Stimulated activated CD8-positive, alpha-beta memory T cell treated with anti-CD3 and anti-CD28 coated beads, Interleukin-7, amount 100 ng/mL, for 1 hour (primary cell): Measurements from ENCODE around the gene IPO8.
"Not testable (repeated sequence)": the region's sequence is repeated elsewhere in the genome, so short reads cannot be mapped to it uniquely, and the experiment has no call there.

Experiments used
- DNase-seq, 2 donors: peaks; one replicate each; pipeline ENCODE4 v3.0.0-alpha.2; 2020; ENCODE audit warnings: low read depth in 2 of 2

IPO8 gene

DNA sequence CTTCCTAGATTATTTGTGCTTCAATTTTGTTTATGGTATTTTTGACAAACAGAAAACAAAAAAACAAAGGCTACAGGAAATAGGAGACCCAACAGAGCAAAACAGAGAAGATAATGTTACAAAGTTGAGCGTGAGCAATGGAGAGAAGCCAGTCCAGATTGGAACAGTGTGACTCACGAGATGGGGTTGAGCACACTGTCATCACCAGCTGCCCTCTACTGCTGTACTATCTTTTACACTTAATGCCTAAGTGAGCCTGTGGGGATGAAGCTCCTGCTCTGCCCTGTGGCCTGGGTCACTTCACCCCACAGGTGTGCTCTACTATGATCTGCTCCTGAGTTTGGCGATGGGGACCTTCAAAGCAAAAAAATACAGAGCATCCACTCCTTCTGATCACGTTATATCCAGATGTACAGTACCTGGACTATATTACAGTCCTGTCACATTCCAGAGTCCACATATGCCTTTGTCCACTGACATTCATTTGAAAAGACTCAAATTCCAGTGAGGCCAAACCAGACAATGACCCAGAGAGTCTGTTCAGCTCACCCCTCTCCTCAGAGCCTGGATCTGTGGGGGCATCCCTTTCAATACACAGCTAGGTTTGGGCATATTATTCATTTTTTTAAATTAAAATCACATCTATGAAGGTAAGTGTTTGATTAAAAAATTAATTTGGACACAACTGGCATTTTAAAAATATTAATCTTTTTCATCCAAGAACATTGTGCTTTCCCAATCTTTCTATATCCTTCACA, 4.4 kb downstream of the IPO8 start:
- no peak for DNase-seq

DNA sequence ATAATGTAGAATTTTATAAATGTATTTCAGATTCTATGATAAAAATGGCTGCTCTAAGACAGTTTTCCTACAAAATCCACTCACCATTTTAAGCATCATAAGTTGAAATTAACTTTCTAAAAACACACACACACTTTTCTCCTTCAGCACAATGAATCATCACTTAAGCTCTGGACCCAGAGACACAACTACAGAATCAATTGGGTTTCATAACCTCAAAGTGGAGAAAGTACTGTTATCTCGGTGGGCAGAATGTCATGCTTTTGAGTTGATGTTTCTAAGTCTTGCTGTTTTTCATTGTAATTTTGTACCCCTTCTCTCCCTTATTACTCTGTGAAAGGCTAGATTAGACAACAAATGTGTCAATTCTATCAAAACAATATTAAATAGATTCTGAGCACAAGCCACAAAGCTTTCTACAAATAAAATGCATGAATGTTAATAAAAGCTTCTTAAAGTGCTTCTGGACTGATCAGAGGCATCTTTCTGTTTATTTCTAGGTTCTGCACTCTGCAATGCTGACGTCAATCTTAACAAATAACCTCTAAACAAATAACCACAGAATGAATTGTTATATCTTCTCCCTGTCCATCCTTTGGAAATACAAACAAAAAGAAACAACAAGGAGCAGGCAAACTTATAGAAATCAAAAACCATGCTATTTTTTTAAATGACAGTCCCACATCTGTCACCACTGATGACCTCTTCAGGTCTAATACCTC, 8.2 kb downstream of the IPO8 start:
- no peak for DNase-seq

DNA sequence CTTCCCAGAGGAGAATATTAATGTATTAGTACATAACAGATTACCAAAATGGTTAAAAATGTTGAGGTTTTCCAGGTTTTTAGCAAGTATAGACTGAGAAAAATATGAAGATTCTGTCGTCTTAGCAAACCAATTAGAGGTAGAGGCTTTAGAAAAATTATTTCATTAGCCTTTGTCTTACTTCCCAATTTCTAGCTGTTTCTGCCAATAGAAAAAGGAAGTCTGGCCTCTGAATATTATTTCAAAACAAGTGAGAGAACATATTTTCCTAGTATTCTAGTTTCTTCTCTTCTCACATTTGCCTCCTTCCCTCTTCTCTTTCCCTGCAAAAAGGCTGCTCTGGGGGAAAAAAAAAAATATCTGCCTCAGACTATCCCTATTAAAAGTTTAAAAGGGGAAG, 16.4 kb downstream of the IPO8 start:
- no peak for DNase-seq

DNA sequence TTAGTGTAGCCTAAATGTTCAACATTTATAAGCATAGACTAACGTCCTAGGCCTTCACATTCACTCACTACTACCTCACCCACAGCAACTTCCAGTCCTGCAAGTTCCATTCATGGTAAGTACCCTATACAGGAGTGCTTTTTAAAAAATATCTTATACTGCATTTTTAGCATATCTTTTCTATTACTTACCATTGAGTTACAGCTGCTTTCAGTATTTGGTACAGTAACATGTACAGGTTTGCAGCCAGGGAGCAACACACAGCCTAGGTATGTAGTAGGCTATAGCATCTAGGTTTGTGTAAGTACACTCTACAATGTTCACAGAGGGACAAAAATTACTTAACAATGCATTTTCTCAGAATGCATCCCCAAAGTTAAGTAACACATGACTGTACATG, 17.4 kb downstream of the IPO8 start:
- DNase-seq, result no peak

DNA sequence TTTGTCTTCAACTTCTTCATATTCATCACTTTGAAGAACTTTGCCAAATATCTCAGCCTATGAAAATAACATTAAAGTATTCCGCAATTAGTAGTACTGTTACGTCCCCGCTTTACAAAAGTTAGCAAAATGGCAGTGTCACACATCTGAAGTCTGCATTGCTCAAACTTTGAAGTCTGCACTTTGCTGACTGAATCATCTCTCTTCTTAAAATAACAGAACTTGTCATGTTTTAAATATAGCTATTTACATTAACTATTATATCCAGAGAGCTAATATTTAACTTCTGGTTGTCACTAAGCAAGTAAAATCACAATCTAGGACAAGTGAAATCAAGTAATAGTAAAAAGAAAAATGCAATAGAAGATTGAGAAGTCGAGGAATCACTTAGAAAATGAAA, 34.5 kb downstream of the IPO8 start:
- DNase-seq, result no peak

DNA sequence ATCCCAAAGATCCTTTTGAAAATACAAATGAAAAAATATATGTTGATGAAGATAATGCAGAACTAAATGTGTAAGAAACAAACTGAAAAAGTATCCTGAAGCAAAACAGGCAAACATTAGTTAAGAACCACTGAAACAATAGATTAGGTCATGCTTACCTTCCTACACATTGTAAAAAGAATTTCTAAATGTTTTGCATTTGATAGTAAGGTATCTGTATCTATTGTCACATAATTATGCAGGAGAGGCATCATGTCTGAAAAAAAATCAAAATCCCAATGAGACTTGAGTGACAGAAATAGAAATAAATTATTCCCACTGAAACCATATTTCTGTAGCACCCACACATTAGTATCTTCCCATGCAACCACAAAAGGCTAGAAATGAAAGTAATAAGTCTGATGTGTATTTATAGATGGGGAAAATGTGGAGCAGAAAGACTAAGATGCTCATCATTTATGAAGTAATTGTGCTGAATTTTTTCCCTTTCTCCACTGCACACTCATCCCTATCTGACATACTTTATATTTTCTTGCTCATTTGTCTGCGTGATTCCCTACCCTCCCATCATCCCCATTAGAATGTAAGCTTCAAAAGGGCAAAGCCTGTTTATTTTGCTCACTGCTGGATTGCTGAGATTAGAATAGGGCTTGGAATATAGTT, 43.5 kb downstream of the IPO8 start:
- no peak for DNase-seq

DNA sequence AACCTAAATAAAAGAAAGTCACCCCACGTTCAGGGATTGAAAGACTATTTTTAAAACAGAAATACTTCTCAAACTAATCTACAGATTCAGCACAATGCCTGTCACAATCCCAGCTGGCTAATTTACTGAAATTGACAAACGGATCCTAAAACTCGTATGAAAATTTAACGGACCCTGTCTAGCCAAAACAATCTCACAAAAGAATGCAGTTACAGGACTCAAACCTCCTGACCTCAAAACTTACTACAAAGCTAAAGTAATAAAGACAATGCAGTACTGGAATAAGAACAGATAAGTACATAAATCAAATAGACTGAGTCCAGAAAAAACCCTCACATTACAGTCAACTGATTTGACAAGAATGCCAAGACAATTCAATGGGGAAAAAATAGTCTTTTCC, 48.8 kb downstream of the IPO8 start:
- no peak for DNase-seq

DNA sequence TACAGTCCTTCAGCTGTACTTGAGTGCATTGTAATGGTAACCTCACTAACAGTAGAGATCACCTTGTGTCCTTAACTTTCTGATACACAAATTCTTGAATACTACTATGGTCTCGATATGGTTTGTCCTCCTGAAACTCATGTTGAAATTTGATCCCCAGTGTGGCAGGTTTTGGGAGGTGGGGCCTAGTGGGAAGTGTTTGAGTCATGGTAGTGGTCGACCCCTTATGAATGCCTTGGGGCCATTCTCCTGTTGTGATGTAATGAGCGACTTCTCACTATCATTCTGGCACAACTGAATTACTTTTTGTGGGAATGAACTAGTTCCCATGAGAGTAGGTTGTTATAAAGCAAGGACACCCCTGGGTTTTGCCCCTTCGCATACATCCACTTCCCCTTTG, 52.3 kb downstream of the IPO8 start:
- no peak for DNase-seq

DNA sequence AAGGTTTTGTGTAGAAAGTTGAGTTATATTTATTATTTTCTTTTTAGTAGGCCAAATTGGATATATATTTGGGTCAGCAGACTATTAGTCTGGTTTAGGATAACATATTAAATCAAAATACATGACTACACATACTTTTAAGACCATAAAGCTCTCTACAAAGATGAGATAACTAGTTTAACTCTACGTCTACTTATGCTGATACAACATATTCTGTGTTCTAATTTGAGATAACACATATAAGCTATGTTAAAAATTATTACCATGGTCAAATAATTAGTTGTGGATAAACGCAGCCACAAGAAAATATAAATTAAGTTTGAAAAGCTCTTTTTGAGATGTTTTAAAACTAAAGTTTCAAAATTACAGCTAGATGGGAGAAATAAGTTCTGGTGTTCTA, 55.3 kb downstream of the IPO8 start:
- no peak for DNase-seq

DNA sequence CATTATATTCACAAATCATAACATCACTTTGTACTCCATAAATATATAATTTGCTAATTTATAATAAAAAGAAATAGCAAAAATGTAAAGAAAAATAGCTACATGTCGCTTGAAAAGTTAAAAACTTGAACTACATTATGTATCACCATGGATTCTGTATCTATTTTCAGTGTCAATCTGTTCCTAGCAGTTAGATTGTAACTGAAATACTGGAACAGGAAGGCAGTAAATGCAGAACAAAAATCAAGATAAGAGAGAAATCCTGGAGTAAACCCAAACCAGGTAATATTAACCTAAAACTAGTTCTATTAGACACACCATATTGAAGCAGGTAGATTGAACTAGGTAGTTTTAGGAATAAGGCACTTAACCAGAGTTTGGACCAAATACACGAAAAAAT, 60.3 kb downstream of the IPO8 start:
- no peak for DNase-seq

DNA sequence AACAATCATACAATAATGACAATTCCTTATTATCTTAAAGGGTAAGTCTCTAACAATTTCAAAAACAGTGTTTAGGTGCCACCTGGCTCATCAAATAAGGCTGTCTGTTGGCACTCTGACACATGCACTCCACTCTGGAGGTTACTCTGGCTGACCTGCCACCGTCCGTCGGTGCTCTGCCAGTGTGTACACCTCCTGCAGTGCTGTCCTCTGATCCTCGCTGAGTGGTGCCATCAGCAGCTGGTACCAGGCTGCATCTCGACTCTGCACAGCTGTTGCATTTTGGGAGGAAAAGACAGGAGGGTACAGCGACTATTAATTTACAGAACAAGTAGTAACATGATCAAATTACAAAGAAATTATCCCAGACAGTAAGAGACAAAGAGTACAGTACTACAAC, 63.9 kb downstream of the IPO8 start:
- DNase-seq, result no peak

DNA sequence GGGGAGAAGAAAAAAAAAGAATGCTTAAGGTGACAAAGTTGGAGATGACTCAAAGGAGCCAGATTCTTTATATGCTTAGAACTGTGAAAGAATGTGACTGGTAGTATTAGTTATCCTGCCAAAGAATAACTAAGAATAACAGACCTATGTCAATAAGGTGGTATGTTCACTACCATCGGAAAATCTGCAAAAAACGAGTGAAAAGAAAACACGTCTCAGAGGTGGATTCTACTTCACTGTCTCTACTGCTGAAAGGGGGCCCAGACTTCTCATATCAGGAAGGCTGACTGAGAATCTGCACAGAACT, 64.7 kb downstream of the IPO8 start:
- DNase-seq, result no peak

DNA sequence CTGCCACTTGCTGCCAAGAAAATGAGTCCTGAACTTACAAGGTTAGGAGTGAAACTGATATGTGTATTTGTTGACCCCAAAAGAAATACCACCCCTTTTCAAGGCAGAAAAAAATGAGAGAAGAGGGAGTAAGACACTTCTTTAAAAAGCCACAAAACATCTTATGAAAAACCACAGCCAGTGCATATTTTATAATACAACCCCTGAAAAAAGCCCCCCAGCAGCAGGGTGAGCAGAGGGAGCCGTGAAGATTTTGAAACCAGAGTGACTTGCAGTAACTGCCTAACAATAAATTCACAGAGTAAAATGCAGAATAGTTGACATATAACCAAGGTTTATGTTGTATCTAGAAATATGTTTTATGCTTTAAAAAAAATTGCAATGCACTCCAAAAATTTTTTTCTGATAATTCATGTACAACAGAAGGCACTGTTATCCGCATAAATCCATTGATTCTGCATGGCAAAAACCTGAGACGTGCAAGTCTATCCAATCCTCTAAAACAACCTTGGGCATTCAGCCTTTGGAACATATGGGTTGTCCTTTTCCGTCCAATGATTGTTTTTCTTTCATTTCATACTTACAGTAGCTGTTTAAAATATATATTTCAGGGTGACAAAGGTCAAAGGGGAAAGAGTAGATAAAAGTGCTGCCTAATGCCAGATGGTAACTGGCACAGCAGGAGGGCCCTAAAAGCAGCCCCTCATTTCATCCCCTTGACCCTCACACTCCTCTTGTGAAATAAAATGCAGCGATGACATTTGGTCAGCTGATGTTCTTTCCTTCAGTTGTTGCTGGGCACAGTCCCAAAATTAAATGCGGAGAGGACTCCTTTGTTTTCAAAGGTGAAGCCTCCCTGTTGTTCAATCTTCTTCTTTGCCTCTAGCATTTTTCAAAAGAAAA, 65.3 kb downstream of the IPO8 start:
- DNase-seq, result no peak

DNA sequence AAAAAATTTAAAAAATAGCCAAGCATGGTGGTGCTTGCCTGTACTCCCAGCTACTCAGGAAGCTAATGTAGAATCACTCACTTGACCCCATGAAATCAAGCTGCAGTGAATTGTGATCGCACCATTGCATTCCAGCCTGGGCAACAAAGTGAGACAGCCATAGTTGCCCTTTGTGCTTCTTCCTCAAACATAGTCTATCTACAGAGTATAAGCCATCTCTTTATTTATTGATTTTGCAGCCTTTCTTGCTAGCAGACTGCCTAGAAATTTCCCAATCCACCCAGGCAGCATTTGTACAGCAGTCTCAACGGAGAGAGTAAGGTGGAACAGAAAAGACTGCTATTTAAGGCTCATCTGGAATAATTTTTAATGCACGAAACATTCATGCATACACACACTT, 68.8 kb downstream of the IPO8 start:
- DNase-seq, result no peak

DNA sequence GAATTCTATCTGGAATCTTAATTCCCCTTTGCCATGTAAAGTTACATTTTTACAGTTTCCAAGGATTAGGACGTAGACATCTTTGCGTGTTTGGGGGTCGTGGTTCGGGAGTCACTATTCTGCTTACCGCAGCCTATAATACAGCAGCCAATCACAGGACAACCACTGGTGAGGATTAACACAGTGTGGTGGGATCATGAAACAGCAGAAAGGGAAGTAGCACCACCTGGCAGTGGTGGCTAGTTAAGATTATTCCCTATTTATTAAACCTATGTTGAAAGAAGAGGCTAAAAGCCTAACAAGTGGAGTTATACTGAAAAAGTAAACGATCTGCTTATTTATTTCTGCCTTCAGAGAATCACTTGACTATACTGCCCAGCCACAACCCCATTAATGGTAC, 71.7 kb downstream of the IPO8 start:
- DNase-seq, result no peak

DNA sequence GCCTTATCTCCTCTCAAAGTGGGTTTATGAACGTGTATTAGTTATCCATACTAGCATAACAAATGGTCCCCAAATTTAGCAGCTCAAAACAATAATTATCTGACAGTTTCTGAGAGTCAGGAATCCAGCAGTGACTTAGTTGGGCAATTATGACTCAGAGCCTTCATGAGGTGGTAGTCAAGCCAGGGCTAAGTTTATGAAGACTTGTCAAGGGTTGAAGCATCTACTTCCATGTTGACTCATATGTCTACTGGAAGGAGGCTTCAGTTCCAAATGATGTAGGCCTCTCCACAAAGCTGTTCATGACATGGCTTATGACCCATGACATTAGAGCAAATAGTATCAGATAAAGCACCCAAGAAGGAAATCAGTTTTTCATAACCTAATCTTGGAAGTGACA, 73.2 kb downstream of the IPO8 start:
- no peak for DNase-seq

DNA sequence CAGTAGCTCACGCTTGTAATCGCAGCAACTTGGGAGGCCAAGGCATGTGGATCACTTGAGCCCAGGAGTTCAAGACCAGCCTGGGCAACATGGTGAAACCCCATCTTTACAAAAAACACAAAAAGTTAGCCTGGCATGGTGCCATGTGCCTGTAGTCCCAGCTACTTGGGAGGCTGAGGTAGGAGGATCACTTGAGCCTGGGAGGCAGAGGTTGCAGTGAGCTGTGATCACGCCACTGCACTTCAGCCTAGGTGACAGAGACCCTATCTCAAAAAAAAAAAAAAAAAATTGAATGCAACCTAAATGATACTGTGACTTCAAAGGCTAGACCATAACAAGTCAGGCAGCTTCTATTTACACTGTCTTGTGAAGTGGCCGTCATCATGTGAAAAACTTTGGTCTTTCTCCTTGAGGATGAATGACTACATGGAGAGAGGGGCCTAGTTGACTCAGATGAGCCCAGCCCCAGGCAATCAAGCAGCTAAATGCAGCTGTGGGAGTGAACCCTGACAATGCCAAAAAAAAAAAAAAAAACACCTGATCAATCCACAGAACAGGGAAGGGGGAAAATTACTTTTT, 73.9 kb downstream of the IPO8 start:
- not testable (repeated sequence) for DNase-seq

DNA sequence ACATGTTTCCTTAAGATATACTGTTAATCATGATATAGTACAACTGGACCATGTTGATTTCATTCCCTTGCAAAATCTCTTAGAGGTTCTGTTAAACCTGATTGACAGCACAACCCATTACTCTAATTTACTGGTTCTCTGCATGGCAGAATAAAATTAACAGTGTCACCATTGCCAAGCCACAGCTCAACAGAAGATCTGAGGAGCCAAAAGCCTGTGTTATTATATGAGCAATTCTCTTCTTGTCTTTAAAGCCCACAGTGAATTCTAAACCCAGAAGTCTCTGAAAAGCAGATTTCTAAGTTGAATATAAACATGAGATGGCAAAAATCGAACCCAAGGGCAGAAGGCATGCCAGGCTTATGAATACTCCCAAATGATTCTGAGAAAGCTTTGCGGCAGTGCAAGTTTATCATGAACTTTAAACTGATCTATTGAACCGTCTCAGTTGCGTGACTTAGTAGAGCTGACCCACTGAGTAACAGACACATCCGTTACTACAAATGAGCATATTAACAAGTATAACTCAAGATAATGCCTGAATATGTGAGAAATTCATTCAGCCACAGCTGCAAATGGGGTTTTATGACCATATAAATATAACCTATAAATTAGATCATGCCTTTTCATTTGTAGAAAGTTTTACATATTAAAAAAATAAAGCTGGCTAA, 78.2 kb downstream of the IPO8 start:
- DNase-seq, result no peak

DNA sequence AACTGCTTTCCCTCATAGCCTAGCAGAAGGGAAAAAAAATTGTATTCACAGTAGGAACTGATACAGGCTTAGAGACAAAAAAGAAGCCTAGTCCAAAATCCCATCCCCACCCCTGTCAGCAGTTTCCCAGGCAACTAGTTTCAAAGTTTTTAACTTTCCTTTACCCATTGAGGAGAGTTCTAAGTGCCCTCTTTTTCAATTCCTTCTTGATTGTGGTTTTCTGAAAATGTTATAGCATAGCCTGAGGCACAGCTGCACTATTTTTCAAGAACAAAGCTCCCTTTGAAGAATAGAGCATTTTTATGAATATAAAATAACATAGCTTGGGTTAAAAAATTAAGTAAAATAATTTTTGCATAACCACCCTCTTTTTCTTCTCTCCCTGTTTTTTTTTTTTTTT, 81.6 kb downstream of the IPO8 start:
- DNase-seq, result no peak

DNA sequence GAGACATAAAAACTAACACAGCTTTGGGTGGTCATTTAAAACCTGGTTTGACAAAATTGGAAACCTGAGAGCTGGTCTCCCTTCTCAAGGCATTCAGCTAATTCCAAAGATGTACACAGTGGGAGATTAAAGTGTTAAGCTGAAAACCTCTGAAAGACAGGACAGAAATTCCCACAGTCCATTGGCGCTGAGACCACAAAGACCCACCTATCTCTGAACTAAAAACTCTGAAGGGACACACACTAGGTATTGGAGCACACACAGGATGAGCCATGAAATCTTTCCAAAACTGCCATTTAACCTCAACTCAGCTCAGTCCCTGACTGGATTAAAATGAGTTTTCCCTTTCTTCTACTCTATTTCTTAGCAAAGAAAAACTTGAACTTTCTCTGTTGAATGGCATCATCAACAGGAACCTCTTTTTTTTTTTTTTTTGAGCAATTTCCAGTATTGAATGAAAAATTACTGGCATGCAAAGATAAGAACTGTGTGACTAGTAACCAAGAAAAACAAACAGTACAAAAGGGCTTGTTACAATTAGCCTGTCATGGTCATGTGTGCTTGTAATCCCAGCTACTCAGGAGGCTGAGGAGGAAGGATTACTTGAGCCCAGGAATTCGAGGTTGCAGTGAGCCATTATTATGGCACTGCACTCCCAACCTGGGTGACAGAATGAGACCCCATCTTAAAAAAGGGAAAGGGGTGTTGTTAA, 82.4 kb downstream of the IPO8 start:
- DNase-seq, result no peak

DNA sequence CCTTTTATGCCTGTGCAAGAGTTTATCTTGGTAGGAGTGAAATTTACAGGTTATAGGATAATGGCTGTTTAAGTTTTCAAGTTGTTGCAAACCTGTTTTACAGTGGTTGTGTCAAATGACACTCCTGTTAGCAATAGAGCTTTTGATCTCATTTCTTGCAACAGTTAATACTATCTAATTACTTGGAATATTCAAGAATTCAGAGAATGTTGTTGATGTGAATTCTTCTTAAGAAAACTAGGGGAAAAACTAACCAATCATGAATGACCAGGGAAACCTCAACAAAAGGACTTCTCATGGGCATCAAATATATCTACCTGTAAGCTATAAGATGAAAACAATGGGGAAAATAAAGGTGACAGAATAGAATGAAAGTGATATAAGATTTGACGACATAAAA, 85.0 kb downstream of the IPO8 start:
- DNase-seq, result no peak
